ENCODE measurements around the gene DNAJC13. TPM values are rescaled to one million over a fixed set of nuclear protein-coding genes. Genes with fewer than 3 reads are reported as not detected.
A peak's percentile ranks its signal among the peaks of the same experiment; 100 is the strongest.

The DNAJC13 gene
- total RNA-seq, 2 donors from 2014 or later = 39.4 to 40.5 TPM

GRCh38 chr3:132444383-132444782 lies 27.1 kb downstream of the DNAJC13 start:
- peak overlapping the region; percentile 58 for H3K27ac Mint-ChIP-seq
- Histone ChIP-seq H3K36me3 (ENCODE audit: control insufficient read depth, insufficient read depth, low read length) (peaks cover 68% of the 10 kb centered on the region), H3K27me3 (ENCODE audit: control insufficient read depth, insufficient read depth, low read length, poor library complexity, severe bottlenecking) (no peaks in the 10 kb centered on the region), H3K4me3 (ENCODE audit: low read length) (no peak overlapping the region), H3K4me1 (ENCODE audit: control insufficient read depth, insufficient read depth, low read length) (no peaks in the 10 kb centered on the region), H3K9ac (ENCODE audit: extremely low read depth, low read length, poor library complexity, severe bottlenecking) (no peak overlapping the region), H3K9me3 (ENCODE audit: control insufficient read depth, low read length) (peaks cover 15% of the 10 kb centered on the region), H3K27ac (ENCODE audit: low read depth, low read length) (no peak overlapping the region)
- peaks cover 13% of the 10 kb centered on the region for H3K4me1 Mint-ChIP-seq
- peaks cover 28% of the 10 kb centered on the region for H3K36me3 Mint-ChIP-seq (ENCODE audit: low read depth)
- H3K9me3 Mint-ChIP-seq = no peaks in the 10 kb centered on the region
- DNase-seq = no peak
- no peaks in the 10 kb centered on the region for H3K27me3 Mint-ChIP-seq (ENCODE audit: insufficient read depth)
- no peak for TF ChIP-seq CTCF (conservative IDR thresholded peaks at IDR 0.05)
- no peak overlapping the region for H3K4me3 Mint-ChIP-seq

- no peak for DNase-seq
- no peaks in the 10 kb centered on the region for H3K27me3 Mint-ChIP-seq (ENCODE audit: insufficient read depth)
Observed at GRCh38 chr3:132445817-132446216, 28.5 kb downstream of the DNAJC13 start.

GRCh38 chr3:132448216-132448961 lies 31.1 kb downstream of the DNAJC13 start:
- Histone ChIP-seq H3K27me3 (ENCODE audit: control insufficient read depth, insufficient read depth, low read length, poor library complexity, severe bottlenecking) (no peaks in the 10 kb centered on the region), H3K27ac (ENCODE audit: low read depth, low read length) (no peak overlapping the region), H3K36me3 (ENCODE audit: control insufficient read depth, insufficient read depth, low read length) (peaks cover 63% of the 10 kb centered on the region), H3K9ac (ENCODE audit: extremely low read depth, low read length, poor library complexity, severe bottlenecking) (no peak overlapping the region), H3K4me1 (ENCODE audit: control insufficient read depth, insufficient read depth, low read length) (no peaks in the 10 kb centered on the region), H3K9me3 (ENCODE audit: control insufficient read depth, low read length) (peaks cover under 1% of the 10 kb centered on the region), H3K4me3 (ENCODE audit: low read length) (no peak overlapping the region)
- no peak overlapping the region for H3K4me3 Mint-ChIP-seq
- TF ChIP-seq CTCF (conservative IDR thresholded peaks at IDR 0.05) = no peak
- no peak for DNase-seq
- H3K36me3 Mint-ChIP-seq (ENCODE audit: low read depth) = peaks cover 25% of the 10 kb centered on the region
- no peak overlapping the region for H3K27ac Mint-ChIP-seq
- H3K9me3 Mint-ChIP-seq = no peaks in the 10 kb centered on the region
- H3K27me3 Mint-ChIP-seq (ENCODE audit: insufficient read depth) = no peaks in the 10 kb centered on the region
- H3K4me1 Mint-ChIP-seq = peaks cover 13% of the 10 kb centered on the region
- 86 to 95% methylated on average over 1 to 6 of the region's 6 CpGs for WGBS, 2 experiments (ENCODE audit: insufficient coverage in 1 of 2, insufficient read length in 1 of 2)

More at GRCh38 chr3:132445817-132446216, 28.5 kb downstream of the DNAJC13 start:
- H3K36me3 Mint-ChIP-seq (ENCODE audit: low read depth) = peaks cover 24% of the 10 kb centered on the region
- no peak overlapping the region for H3K27ac Mint-ChIP-seq
- H3K27ac ChIP-seq (ENCODE audit: low read depth, low read length) = no peak overlapping the region
- peaks cover 60% of the 10 kb centered on the region for H3K36me3 ChIP-seq (ENCODE audit: control insufficient read depth, insufficient read depth, low read length)
- peaks cover 13% of the 10 kb centered on the region for H3K4me1 Mint-ChIP-seq
- H3K9me3 ChIP-seq (ENCODE audit: control insufficient read depth, low read length) = peaks cover 15% of the 10 kb centered on the region
- H3K4me1 ChIP-seq (ENCODE audit: control insufficient read depth, insufficient read depth, low read length) = no peaks in the 10 kb centered on the region
- TF ChIP-seq CTCF (conservative IDR thresholded peaks at IDR 0.05) = no peak
- H3K4me3 Mint-ChIP-seq = no peak overlapping the region
- H3K9ac ChIP-seq (ENCODE audit: extremely low read depth, low read length, poor library complexity, severe bottlenecking) = no peak overlapping the region
- no peaks in the 10 kb centered on the region for H3K9me3 Mint-ChIP-seq
- H3K27me3 ChIP-seq (ENCODE audit: control insufficient read depth, insufficient read depth, low read length, poor library complexity, severe bottlenecking) = no peaks in the 10 kb centered on the region
- H3K4me3 ChIP-seq (ENCODE audit: low read length) = no peak overlapping the region

Measured in endodermal cell (in vitro differentiated cells).